Kidney epithelial cell (primary cell): Measurements from ENCODE around the gene USH1G. TPM values are rescaled to one million over a fixed set of nuclear protein-coding genes. Genes with fewer than 3 reads are reported as not detected.

Experiments used
- DNase-seq: peaks from one replicate; pipeline ENCODE4 v3.0.0-alpha.2; 2010; ENCODE audit warnings: low read depth
- H3K27me3 ChIP-seq: 2 replicates; pipeline ENCODE4 v1.6.0; 2011; ENCODE audit warnings: low read length; ENCODE audit not compliant: control insufficient read depth, insufficient read depth
- H3K36me3 ChIP-seq: 2 replicates; pipeline ENCODE4 v1.5.1; 2011; ENCODE audit warnings: low read length; ENCODE audit not compliant: control insufficient read depth, insufficient read depth
- H3K4me3 ChIP-seq: 2 replicates; pipeline ENCODE4 v1.5.1; 2011; ENCODE audit warnings: low read depth, mild to moderate bottlenecking, control low read depth, low read length
- total RNA-seq: library from RNA; depleted of rRNA; stranded (reverse); fragments of >200 nt; gene quantifications from 2 replicates; pipeline ENCODE4 v1.2.3, GENCODE V29; 2015
- TF ChIP-seq, protein P1 (sequence below): IDR thresholded peaks from 2 replicates; pipeline ENCODE4 v1.5.1; 2011; ENCODE audit warnings: mild to moderate bottlenecking, moderate library complexity, low read length, control low read depth, inconsistent platforms; ENCODE audit not compliant: insufficient read depth, poor library complexity, severe bottlenecking

Gene USH1G
- total RNA-seq, 1 donor from 2014 or later = not detected

DNA sequence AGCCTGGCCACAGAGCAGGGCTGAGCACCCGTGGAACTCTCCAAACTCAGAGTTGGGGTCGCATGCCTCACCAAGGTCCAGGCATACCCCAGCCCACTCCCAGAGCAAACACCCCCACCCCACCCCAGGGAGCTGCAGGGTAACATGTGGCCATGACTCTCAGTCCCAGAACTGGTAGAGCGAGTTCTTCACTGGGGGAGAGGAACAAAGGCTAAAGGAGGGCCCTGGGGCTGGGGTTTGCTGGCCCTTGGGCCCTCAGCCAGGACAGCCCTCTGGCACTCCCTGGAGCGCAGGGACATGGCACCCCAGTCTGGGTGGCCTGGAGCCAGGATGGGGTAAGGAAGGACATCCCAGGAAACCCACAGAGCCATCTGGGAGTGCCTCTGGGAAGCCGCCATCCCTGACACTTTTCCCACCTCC lies 45.3 kb upstream of the USH1G start:
- Histone ChIP-seq H3K27me3 (peaks cover 11% of the 10 kb centered on the region), H3K4me3 (no peak overlapping the region), H3K36me3 (no peaks in the 10 kb centered on the region)
- no peak for DNase-seq
- TF ChIP-seq, protein P1, sequence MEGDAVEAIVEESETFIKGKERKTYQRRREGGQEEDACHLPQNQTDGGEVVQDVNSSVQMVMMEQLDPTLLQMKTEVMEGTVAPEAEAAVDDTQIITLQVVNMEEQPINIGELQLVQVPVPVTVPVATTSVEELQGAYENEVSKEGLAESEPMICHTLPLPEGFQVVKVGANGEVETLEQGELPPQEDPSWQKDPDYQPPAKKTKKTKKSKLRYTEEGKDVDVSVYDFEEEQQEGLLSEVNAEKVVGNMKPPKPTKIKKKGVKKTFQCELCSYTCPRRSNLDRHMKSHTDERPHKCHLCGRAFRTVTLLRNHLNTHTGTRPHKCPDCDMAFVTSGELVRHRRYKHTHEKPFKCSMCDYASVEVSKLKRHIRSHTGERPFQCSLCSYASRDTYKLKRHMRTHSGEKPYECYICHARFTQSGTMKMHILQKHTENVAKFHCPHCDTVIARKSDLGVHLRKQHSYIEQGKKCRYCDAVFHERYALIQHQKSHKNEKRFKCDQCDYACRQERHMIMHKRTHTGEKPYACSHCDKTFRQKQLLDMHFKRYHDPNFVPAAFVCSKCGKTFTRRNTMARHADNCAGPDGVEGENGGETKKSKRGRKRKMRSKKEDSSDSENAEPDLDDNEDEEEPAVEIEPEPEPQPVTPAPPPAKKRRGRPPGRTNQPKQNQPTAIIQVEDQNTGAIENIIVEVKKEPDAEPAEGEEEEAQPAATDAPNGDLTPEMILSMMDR = no peak

DNA sequence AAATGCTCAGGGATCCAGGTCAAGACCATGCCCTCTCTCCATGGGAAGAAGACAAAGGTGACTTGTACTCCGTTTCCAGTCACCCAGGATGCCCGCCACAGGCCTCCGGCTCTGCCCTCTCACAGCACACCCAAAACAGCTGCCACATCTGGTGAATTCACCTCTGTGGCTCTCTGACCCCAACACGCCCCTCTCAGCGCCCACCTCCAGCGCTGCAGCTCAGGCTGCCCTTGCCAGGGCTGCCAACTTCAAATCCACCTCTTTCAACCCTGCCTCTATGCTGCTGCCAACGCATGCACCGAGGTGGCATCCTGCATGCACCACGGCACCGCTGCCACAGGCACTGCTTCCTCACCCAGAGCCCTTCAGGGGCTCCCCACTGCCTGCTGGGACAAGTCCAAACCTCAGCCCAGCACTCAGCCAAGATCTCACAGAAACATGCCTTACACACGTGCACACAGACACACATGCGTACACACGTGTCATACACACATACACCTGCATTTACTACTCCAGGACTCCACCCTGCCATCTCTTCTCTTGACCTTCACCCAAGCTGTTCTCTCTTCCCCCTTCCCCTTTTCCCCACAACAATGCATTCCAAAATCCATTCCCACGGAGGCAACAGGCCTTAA lies 42.0 kb upstream of the USH1G start:
- H3K4me3 ChIP-seq = no peak overlapping the region
- no peak for DNase-seq
- peaks cover 2% of the 10 kb centered on the region for H3K36me3 ChIP-seq
- H3K27me3 ChIP-seq = no peaks in the 10 kb centered on the region
- TF ChIP-seq, protein P1 = no peak

DNA sequence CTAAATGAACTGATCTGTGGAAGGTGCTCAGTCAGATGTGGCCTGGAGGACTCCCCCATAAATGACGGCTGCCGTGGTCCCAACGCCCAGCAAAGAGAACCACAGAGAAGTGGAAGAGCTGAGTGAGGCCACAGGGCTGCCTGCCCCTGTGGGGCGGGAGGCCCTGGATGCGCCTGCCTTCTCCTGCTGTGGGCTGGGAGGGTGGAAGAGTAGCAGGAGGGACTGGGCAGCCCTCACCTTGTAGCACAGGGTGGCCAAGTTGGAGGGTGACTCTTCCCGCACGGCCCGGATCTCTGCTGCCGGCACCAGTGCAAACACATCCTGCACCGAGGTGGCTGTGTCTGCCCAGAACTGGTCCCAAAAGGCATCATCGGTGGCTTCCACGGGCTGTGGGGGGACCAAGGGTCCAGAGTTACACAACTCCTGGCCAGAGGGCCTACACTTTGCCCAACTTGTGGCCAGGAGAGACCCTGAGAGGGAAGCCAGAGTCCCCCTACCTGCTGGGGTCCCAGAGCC lies 41.2 kb upstream of the USH1G start:
- peaks cover 2% of the 10 kb centered on the region for H3K36me3 ChIP-seq
- TF ChIP-seq, protein P1 = no peak
- H3K4me3 ChIP-seq = no peak overlapping the region
- H3K27me3 ChIP-seq = no peaks in the 10 kb centered on the region
- DNase-seq = no peak

DNA sequence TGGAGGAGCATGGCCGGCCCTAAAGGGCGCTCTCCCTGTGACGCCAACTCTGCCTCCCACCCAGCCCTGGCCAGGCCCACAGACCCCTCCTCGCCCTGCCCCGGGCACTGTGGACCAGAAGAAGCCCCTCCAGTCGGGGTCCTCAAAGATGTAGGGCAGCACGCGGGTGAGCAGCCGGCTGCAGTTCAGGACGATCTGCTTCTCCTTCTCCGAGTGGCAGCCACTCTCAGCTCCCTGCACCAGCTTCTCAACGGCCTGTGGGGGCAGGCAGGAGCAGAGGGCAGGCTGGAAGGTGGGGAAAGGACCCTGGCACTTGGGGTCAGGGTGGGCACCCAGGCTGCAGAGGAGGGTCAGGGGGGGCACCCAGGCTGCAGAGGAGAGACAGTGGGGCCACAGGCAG lies 40.6 kb upstream of the USH1G start:
- no peak for DNase-seq

DNA sequence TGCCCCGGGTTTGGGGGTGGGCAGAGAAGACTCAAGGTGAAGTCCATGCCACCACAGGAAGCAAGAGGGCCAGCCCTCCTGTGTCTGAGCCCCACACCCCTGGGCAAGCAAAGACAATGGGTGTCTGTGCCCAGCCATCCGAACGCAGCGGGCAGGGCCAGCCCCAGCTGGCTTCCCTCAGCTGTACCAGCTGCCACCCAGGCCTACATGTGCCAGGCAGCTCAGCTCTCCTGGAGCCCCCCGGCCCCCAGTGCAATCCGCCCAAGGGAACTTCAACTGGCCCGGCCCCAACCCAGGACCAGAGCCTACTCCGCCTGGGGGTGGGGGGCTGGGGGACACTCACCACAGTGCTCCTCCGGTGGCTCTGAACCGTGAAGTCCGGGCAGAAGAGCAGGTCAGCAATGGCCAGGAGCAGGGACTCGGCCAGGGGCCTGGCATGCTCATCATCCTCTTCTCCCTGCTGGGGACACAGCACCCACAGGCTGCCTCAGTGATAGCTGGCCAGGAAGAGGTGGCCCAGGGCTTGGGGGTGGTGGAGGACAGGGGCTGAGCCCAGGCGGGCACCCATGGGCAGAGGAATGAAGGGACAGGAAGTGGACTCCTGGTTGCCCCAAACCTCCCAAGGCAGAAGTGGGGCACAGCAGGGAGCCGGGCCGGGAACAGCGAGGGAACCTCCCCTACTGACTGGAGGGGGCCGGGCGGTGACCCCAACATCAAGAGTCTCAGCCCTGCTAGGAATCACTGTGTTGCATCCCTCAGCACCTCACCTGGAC lies 39.8 kb upstream of the USH1G start:
- DNase-seq = no peak
- Histone ChIP-seq H3K27me3 (no peaks in the 10 kb centered on the region), H3K4me3 (no peak overlapping the region), H3K36me3 (peaks cover 2% of the 10 kb centered on the region)
- TF ChIP-seq, protein P1 = no peak

More for the DNA sequence above, 40.6 kb upstream of the USH1G start:
- TF ChIP-seq, protein P1 = peak; percentile 1
- peaks cover 2% of the 10 kb centered on the region for H3K36me3 ChIP-seq
- H3K27me3 ChIP-seq = no peaks in the 10 kb centered on the region
- H3K4me3 ChIP-seq = no peak overlapping the region
